ENCODE results near the gene NR1H2.

GRCh38 chr19:50420808-50421207 lies 44.6 kb downstream of the NR1H2 start:
- TF ChIP-seq POLR2AphosphoS5 (IDR thresholded peaks at IDR 0.05) (no peak), CTCF (IDR thresholded peaks at IDR 0.05) (no peak), EP300 (IDR thresholded peaks at IDR 0.05) (no peak)
